Panc1 (cell line): ENCODE results near the gene C15orf39. TPM values are rescaled to one million over a fixed set of nuclear protein-coding genes. Genes with fewer than 3 reads are reported as not detected.
"Not testable (repeated sequence)": the region's sequence is repeated elsewhere in the genome, so short reads cannot be mapped to it uniquely, and the experiment has no call there.

Experiments
- ATAC-seq: fragments of 200-7000 bp; cut with Tn5 transposase; 2 replicates; pipeline ENCODE4 v1.9.1; 2020; ENCODE audit warnings: mild to moderate bottlenecking, moderate library complexity
- BruUV-seq: library from RNA; stranded (reverse); fragments of 400-500 nt; replicated peaks from 2 replicates; lab custom pipeline; 2021; lab: Mats Ljungman, UMichigan
- CTCF ChIA-PET: fragments of 300-600 bp; sonication (Branson Sonifier 250); formaldehyde crosslinking; loops from one replicate; lab custom pipeline; 2022; ENCODE audit warnings: antibody characterized with exemption; lab: Charles Lee
- POLR2A ChIA-PET: fragments of 300-600 bp; sonication (Branson Sonifier 250); formaldehyde crosslinking; loops from one replicate; lab custom pipeline; 2022; ENCODE audit warnings: antibody characterized with exemption; lab: Charles Lee
- DNase-seq: peaks from one replicate; pipeline ENCODE4 v3.0.0-alpha.2; 2010; ENCODE audit warnings: low read depth, low spot score
- H3K27ac ChIP-seq: 2 replicates; pipeline ENCODE4 v1.5.1; 2011; ENCODE audit warnings: mild to moderate bottlenecking, low read length, inconsistent platforms
- H3K27me3 ChIP-seq: fragments of 200-500 bp; sonication (Bioruptor generic); 2 replicates; pipeline ENCODE4 v1.6.0; 2014; ENCODE audit warnings: low read length, inconsistent platforms; ENCODE audit not compliant: control insufficient read depth, insufficient read depth
- H3K36me3 ChIP-seq: fragments of 200-500 bp; sonication (Bioruptor generic); 2 replicates; pipeline ENCODE4 v1.5.1; 2014; ENCODE audit warnings: inconsistent platforms, mild to moderate bottlenecking, low read length, moderate library complexity; ENCODE audit not compliant: control insufficient read depth, insufficient read depth
- H3K4me1 ChIP-seq: 2 replicates; pipeline ENCODE4 v1.5.1; 2011; ENCODE audit warnings: inconsistent platforms, mild to moderate bottlenecking, low read length, moderate library complexity; ENCODE audit not compliant: control insufficient read depth, insufficient read depth
- H3K4me3 ChIP-seq, 2 experiments: 2 replicates each; pipeline ENCODE4 v1.5.1; 2011 to 2012; ENCODE audit warnings: low read depth in 2 of 2, low read length in 2 of 2, mild to moderate bottlenecking in 2 of 2, inconsistent platforms in 1 of 2, moderate library complexity in 1 of 2
- H3K9me3 ChIP-seq: fragments of 200-500 bp; sonication (Bioruptor generic); 2 replicates; pipeline ENCODE4 v1.5.1; 2014; ENCODE audit warnings: low read depth, mild to moderate bottlenecking, inconsistent platforms, low read length, moderate library complexity; ENCODE audit not compliant: control insufficient read depth, insufficient read depth
- POLR2AphosphoS5 ChIP-seq: IDR thresholded peaks from 2 replicates; pipeline ENCODE4 v1.6.1; 2012; ENCODE audit warnings: mild to moderate bottlenecking, low read depth, low read length, moderate library complexity
- SIN3A ChIP-seq: IDR thresholded peaks from 2 replicates; pipeline ENCODE4 v1.6.1; 2012; ENCODE audit warnings: low read depth, mild to moderate bottlenecking, low read length, moderate library complexity, borderline replicate concordance; ENCODE audit not compliant: insufficient read depth
- TCF7L2 ChIP-seq: IDR thresholded peaks from 2 replicates; pipeline ENCODE4 v1.6.1; 2011; ENCODE audit warnings: mild to moderate bottlenecking, low read depth, low read length, inconsistent platforms
- in situ Hi-C: cut with HindIII; loops from 2 replicates; pipeline ENCODE4 v1.10.0; 2016; ENCODE audit warnings: low sequenced_read_pairs, low pct_unique_long_range_greater_than_20kb
- intact Hi-C: fragments of 100-400 bp; cut with micrococcal nuclease; formaldehyde crosslinking; loops from one replicate; pipeline ENCODE4 v1.10.0; 2022; ENCODE audit not compliant: unreplicated experiment
- total RNA-seq: library from RNA; stranded (reverse); gene quantifications from one replicate; pipeline ENCODE4 v1.2.1, GENCODE V29; 2021; ENCODE audit not compliant: unreplicated experiment
- TF ChIP-seq, protein P1 (sequence below): fragments of 450-650 bp; IDR thresholded peaks from 2 replicates; pipeline ENCODE4 v1.5.1; 2017; ENCODE audit warnings: mild to moderate bottlenecking
- TF ChIP-seq, protein P2 (sequence below), 2 experiments: IDR thresholded peaks; 2 replicates each; pipeline ENCODE4 v1.6.1; 2011 to 2012; ENCODE audit warnings: low read depth in 2 of 2, control low read depth in 1 of 2, low read length in 1 of 2, mild to moderate bottlenecking in 1 of 2, moderate library complexity in 1 of 2; ENCODE audit not compliant: insufficient read depth in 1 of 2

The C15orf39 gene
- total RNA-seq, 1 experiment from 2014 or later, result 17.6 TPM

DNA sequence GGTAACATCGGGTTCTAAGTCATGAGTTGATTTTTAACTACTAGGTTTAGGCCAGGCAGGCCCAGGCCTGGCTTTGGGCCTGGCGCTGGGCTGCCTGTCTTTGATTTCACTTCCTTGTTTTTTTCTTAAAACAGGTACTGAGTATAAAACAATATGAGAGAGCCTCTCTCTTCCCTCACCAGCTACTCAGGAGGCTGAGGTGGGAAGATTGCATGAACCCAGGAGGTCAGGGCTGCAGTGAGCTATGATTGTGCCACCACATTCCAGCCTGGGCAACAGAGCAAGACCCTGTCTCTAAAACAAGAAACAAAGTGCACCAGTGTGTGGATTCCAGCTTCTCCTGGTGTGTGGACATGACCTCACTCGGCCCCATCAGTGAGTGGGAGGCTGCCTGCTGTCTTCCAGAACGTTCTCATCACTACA, 17.8 kb downstream of the C15orf39 start:
- H3K4me1 ChIP-seq, BruUV-seq, intact Hi-C loops, H3K9me3 ChIP-seq, DNase-seq, H3K36me3 ChIP-seq, in situ Hi-C loops, H3K4me3 ChIP-seq, CTCF ChIA-PET, H3K27ac ChIP-seq, ATAC-seq, H3K27me3 ChIP-seq: not testable (repeated sequence)
- POLR2A ChIA-PET, result interaction anchor here (0.8 kb wide), 1 partner anchor 145 kb away, joined by 3 read pairs; no protein-coding TSS in a partner anchor

DNA sequence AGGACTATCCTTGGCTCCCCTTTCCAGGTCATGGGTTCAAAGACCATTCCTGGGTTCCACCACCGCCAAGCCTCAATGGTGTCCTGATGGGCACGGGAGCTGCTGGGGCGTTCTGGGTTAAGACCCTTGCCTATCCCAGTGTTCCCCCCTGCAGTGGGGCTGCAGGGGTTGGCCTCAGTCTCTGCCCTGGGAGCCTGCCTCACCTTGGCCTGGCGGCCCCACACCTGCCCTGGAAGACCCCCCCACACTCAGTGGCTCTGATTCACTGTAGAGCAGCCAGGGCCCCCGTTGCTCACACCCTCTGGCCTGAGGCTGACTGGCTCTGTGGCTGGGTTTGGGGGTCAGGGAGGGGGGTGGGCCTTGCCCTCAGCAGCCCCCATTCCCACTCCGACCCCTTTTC, 22.0 kb downstream of the C15orf39 start:
- ChIA-PET POLR2A (interaction anchor here (0.5 kb wide), 1 partner anchor 363 kb away, joined by 3 read pairs; no protein-coding TSS in a partner anchor), CTCF (no interaction called here)
- DNase-seq (no peak), ATAC-seq (no peak)
- no peaks in the 10 kb centered on the region for H3K4me1 ChIP-seq
- H3K27ac ChIP-seq, result no peak overlapping the region
- BruUV-seq, result no TSS peak
- H3K4me3 ChIP-seq, result no peak overlapping the region
- intact Hi-C loops, result no loop called here
- H3K36me3 ChIP-seq, result no peaks in the 10 kb centered on the region
- in situ Hi-C loops, result no loop called here
- H3K9me3 ChIP-seq, result no peaks in the 10 kb centered on the region
- TF ChIP-seq, protein P1, sequence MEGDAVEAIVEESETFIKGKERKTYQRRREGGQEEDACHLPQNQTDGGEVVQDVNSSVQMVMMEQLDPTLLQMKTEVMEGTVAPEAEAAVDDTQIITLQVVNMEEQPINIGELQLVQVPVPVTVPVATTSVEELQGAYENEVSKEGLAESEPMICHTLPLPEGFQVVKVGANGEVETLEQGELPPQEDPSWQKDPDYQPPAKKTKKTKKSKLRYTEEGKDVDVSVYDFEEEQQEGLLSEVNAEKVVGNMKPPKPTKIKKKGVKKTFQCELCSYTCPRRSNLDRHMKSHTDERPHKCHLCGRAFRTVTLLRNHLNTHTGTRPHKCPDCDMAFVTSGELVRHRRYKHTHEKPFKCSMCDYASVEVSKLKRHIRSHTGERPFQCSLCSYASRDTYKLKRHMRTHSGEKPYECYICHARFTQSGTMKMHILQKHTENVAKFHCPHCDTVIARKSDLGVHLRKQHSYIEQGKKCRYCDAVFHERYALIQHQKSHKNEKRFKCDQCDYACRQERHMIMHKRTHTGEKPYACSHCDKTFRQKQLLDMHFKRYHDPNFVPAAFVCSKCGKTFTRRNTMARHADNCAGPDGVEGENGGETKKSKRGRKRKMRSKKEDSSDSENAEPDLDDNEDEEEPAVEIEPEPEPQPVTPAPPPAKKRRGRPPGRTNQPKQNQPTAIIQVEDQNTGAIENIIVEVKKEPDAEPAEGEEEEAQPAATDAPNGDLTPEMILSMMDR, result no peak
- no peak for TF ChIP-seq POLR2AphosphoS5
- TF ChIP-seq SIN3A, result no peak
- no peak for TF ChIP-seq TCF7L2
- TF ChIP-seq, protein P2, sequence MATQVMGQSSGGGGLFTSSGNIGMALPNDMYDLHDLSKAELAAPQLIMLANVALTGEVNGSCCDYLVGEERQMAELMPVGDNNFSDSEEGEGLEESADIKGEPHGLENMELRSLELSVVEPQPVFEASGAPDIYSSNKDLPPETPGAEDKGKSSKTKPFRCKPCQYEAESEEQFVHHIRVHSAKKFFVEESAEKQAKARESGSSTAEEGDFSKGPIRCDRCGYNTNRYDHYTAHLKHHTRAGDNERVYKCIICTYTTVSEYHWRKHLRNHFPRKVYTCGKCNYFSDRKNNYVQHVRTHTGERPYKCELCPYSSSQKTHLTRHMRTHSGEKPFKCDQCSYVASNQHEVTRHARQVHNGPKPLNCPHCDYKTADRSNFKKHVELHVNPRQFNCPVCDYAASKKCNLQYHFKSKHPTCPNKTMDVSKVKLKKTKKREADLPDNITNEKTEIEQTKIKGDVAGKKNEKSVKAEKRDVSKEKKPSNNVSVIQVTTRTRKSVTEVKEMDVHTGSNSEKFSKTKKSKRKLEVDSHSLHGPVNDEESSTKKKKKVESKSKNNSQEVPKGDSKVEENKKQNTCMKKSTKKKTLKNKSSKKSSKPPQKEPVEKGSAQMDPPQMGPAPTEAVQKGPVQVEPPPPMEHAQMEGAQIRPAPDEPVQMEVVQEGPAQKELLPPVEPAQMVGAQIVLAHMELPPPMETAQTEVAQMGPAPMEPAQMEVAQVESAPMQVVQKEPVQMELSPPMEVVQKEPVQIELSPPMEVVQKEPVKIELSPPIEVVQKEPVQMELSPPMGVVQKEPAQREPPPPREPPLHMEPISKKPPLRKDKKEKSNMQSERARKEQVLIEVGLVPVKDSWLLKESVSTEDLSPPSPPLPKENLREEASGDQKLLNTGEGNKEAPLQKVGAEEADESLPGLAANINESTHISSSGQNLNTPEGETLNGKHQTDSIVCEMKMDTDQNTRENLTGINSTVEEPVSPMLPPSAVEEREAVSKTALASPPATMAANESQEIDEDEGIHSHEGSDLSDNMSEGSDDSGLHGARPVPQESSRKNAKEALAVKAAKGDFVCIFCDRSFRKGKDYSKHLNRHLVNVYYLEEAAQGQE (IDR thresholded peaks at IDR 0.05; ENCODE audit: insufficient read depth in 1 of 2, low read depth in 2 of 2, low read length in 1 of 2), result no peak
- no peaks in the 10 kb centered on the region for H3K27me3 ChIP-seq

DNA sequence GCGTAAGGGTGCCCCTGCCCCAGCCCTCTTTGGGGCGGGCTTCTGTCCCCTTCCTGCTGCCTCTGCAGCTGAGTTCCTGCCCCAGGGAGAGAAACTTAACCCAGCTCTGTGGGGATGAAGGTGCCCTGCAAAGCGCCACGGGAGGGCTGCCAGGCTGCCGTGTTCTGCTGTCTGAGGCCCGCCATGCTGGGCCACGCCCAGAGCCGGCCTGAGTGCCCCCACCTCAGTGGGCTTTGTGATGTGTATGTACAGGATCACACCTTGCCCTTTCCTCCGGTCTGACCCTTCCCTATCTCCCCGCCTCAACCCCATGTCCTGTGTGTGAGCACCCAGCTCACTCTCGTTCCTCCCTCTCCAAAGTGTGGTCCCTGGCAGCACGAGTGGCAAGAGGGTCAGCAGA, 22.6 kb downstream of the C15orf39 start:
- BruUV-seq, result no TSS peak
- intact Hi-C loops (no loop called here), in situ Hi-C loops (no loop called here)
- H3K36me3 ChIP-seq, result no peaks in the 10 kb centered on the region
- TF ChIP-seq SIN3A (no peak), POLR2AphosphoS5 (no peak), TCF7L2 (no peak)
- TF ChIP-seq, protein P2 (IDR thresholded peaks at IDR 0.05; ENCODE audit: insufficient read depth in 1 of 2, low read depth in 2 of 2, low read length in 1 of 2), result no peak
- TF ChIP-seq, protein P1, result no peak
- no peak for DNase-seq
- H3K4me3 ChIP-seq, result no peak overlapping the region
- CTCF ChIA-PET, result no interaction called here
- no peak overlapping the region for H3K27ac ChIP-seq
- H3K27me3 ChIP-seq, result no peaks in the 10 kb centered on the region
- ATAC-seq, result no peak
- POLR2A ChIA-PET, result interaction anchor here (0.5 kb wide), 1 partner anchor 364 kb away, joined by 3 read pairs; no protein-coding TSS in a partner anchor
- H3K4me1 ChIP-seq, result no peaks in the 10 kb centered on the region
- H3K9me3 ChIP-seq, result no peaks in the 10 kb centered on the region
